Brain pericyte (primary cell): ENCODE results near the gene KCNAB3.

Experiments used
- DNase-seq: peaks from one replicate; pipeline ENCODE4 v3.0.0-alpha.2; 2012; ENCODE audit warnings: low read depth, low spot score

Gene KCNAB3

DNA sequence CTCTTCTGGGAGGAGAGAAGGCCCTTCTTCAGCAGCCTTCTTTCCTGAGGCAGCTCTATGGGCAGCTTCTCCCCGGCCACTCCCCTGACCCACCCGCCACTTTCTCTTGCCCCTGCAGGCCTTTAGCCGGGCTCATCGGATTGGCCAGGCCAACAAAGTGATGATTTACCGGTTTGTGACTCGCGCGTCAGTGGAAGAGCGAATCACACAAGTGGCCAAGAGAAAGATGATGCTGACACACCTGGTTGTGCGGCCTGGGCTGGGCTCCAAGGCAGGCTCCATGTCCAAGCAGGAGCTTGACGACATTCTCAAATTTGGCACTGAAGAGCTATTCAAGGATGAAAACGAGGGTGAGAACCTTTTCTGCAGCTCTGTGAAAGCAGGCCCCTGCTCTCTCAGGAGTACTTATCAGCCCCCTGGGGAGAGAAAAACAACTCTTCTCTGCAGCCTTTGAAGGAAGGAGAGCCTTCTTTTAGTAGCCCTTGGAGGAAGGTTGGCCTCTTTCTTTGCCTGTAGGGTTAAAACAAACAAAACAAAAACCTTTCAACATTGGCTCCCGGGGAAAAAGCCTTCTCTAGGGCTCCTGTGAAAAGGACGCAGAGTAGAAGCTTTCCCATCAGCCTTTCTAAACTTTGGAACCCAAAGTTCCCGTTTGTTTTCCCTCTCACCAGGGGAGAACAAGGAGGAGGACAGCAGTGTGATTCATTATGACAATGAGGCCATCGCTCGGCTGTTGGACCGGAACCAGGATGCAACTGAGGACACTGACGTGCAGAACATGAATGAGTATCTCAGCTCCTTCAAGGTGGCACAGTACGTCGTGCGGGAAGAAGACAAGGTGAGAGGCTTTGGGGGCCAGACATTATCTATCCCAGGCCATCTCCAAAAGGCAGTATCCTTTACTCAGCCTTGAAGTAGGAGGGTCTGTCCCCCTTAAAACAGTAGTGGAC lies 26.2 kb downstream of the KCNAB3 start:
- peak; percentile 83 for DNase-seq

DNA sequence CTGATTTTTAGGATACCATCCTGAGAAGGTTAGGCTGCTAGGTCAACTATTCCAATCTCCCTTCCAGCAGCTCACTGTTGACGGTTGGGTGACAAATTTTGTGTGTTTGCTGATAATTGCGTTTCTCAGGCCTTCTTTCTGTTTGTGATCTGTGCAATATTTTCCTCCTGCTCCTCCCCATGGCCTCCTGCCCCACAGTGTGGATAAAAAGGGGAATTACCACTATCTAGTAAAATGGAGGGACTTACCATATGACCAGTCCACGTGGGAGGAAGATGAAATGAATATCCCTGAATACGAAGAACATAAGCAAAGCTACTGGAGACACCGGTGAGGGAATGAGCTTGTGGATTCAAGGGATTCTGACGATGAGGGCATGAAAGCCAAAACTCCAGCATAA lies 31.9 kb downstream of the KCNAB3 start:
- no peak for DNase-seq

DNA sequence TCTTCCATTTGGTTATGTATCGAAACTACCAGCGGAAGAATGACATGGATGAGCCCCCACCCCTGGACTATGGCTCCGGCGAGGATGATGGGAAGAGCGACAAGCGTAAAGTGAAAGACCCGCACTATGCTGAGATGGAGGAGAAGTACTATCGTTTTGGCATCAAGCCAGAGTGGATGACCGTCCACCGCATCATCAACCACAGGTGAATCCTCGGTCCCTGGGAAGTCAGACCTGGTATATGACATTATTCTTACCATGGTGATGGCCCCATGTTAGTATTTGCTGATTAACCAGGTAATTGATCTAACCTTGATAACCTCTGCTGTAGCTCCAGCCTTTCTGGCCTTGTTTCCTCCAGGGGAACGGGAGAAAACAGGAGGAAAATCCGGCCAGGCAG lies 32.6 kb downstream of the KCNAB3 start:
- no peak for DNase-seq

DNA sequence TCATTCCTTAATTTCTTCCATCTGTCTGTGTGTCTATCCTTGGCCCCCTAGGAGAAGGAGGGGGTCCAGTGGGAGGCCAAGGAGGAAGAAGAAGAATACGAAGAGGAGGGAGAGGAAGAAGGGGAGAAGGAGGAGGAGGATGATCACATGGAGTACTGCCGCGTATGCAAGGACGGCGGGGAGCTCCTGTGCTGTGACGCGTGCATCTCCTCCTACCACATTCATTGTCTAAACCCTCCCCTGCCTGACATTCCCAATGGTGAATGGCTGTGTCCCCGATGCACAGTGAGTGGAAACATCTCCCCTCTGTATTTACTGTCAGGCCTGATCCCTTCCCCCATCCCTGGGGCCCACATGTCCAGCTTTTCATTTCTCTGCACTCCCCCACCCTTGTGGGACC lies 34.8 kb downstream of the KCNAB3 start:
- no peak for DNase-seq

DNA sequence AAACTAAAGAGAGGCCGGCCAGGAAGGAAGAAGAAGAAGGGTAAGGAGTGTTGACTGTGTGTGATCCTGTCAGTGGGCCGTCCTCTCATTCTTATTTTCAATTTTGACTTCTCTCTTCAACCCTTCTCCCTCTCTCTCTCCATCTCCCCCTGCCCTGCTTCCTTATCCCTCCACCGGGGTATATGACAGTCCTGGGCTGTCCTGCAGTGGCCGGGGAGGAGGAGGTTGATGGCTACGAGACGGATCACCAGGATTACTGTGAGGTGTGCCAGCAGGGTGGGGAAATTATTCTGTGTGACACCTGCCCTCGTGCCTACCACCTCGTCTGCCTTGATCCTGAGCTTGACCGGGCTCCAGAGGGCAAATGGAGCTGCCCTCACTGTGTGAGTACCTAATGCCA lies 35.4 kb downstream of the KCNAB3 start:
- no peak for DNase-seq

DNA sequence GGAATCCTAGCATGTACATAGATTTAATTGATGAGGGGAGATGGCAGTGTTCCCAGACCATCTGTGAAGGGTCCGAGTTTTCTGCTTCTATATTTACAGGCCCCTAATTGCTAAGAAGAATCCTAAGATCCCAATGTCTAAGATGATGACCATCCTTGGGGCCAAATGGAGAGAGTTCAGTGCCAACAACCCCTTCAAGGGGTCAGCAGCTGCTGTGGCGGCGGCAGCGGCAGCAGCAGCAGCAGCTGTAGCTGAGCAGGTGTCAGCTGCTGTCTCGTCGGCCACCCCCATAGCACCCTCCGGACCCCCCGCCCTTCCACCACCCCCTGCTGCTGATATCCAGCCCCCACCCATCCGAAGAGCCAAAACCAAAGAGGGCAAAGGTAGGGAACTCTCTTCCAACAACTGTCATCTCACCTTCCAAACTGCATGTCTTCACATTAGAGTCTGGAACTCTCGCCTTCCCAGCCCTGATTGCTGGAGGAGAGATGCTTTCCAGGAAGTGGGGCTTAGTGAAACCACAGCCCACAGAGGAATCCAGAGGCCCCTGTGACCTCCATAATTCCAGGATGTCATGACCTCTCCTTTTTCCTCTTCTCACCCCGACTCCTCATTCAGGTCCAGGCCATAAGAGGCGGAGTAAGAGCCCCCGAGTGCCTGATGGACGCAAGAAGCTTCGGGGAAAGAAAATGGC lies 36.3 kb downstream of the KCNAB3 start:
- no peak for DNase-seq

DNA sequence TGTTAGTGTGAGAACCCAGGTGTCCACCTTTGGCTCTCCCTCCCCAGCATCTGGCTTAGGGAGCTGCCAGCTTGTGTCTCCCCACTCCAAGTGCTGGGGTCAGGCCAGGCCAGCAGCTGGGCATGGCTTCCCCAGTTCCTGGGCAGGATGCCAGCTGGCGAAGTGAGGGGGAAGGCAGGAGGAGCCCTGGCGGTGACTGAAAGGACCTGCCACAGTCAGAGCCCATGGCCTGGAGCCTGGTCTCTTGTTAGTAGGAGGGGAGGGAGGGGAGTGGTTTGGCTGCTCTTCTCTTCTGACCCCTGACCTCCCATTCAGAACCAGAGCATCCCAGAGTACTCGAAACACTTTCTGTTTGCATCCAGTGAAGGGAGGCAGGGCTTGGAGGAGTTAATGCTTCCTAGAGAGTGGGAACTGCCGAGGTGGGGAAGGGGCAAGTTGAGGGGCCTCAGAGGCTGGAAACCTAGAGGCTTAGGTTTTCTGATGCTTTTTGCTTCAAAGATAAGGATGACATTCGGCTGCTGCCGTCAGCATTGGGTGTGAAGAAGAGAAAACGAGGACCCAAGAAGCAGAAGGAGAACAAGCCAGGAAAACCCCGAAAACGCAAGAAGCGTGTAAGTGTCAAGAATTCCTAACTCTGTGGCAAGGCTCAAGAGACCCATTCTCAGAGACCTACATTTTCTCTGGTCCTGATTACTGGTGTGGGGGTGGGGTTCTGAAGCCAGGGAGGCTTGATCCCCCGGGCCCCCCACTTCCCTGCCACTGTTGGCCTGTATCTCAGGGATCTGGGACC lies 40.3 kb downstream of the KCNAB3 start:
- DNase-seq, result peak; percentile 88

DNA sequence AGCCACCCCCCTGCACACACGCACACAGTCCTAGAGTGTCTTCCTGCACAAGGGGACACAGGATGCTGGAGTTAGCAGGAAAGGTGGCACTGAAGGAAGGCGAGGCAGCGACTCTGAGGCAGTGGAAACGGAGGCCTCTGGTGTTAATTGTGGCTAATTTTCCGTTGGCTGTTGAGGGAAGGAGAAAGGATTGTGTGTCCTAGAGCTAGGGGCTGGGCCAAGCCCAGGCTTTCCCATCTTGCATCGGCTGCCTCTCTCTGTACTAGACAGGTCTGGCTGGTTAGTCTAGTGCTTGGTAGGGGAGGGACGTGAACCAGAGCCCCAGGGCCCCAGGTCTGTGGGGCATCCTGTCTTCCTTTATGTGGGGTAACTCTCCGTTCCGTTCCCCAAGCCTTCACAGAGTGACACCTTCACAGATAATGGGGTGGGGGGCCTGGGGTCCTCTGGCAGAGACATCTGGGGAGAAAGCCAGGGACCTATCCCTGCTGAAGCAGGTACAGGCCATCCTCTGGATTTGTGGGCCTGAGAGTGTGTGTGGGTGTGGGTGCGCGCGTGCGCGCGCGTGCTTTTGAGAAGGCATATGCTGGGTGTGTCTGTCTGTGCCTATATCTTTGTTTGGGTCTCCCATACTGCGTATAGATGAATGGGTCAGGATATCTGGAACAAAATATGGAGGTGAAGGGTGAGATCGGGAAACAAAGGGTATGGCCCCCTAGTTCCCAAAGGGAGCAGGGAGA lies 41.3 kb downstream of the KCNAB3 start, which contains the start of gene CHD3:
Gene CHD3 (plus strand): TSS at position 606 of the 737 bp plus-strand sequence. CDS start 212 bp downstream, outside the sequence.
- no peak for DNase-seq

DNA sequence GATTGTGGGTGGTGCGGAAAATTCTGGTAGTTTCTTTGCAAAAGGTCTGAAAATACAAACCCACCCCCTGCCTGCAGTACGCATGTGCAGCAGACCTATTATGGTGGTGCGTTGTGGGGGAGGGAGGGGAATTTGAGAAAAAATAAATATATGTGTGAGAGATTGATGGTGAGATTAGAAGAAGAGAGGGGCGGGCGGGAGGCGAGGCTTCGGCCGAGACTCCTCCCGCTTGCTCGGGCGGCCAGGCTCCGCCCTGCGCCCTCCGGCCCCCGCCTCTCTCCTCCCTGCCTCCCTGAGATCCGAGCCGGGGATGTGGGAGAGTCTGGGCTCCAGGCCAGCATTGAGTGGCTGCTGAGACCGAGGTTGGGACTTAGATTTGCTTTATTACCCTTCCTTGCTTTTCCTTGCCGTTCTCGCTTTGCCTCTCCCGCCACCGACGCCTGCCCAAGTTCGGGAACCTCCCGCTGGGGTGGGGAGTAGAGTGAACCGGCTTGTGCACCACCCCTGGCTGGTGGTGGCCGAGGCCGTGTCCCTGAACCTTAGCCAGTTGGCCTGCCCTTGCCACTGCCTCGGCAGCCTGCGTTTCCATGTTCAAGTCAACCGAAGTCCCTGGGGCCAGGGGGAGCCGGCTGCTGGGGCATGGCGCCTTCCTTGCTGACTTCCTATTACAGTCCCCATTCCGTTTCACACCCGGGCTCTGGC lies 42.0 kb downstream of the KCNAB3 start:
- DNase-seq, result peak; percentile 96

DNA sequence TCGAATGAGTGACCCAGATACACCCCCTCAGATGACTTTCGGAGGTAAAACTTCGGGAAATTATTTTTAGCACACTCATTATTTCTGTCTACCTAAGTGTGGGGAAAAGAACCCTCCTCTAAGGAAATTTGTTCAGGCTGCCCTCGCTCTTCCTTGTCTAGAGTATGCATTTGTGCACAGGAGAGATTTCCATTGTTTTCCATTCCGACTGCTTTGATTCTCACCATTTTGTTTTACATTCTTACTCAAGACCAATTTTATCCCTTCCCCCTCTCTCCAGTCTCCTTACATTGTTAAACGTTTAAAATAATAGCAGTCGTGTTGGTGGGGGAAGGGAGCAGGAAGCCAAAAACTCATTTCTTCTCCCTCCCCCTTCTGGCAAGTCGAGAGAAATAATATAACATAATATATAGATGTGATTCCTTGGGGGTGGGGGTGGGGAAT lies 42.6 kb downstream of the KCNAB3 start:
- no peak for DNase-seq

DNA sequence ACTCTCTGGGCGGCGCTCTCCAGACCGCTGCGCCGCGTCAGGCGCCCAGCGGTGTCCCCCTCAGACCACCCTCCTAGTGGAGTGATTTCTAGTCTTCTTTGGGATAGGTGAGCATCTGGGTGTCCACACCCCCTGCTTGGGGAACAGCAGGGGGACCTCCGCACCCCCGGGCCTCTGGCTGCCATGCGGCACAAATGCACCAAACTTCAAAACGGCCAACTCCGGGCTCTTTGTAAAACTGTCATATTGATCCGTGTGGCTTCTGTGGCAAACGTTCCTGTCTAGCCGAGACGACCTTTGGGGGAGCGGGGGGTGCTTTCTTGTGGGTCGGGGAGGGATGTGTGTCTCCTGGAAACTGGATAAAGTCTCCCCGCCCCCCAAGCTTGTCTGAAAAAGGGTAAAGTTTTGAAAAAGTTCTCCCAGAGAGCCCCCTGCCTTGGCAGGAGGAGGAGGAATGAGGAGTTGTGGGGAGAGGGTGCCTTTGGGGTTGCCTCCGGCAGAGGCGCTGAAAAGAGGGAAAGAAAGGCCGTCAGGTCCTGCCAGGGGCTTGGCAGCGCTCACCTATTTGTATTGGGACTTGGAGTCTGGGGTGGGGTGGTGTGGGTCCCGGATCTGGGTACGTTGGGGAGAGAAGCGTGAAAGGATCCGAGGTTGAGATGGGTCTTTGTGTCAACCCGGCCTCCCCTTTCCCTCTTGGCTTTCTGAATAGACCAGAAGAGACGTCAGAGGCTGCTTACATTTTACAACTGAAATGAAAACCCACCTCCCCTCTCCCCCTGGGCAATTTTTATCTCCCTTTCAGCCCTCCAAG lies 43.2 kb downstream of the KCNAB3 start:
- no peak for DNase-seq

DNA sequence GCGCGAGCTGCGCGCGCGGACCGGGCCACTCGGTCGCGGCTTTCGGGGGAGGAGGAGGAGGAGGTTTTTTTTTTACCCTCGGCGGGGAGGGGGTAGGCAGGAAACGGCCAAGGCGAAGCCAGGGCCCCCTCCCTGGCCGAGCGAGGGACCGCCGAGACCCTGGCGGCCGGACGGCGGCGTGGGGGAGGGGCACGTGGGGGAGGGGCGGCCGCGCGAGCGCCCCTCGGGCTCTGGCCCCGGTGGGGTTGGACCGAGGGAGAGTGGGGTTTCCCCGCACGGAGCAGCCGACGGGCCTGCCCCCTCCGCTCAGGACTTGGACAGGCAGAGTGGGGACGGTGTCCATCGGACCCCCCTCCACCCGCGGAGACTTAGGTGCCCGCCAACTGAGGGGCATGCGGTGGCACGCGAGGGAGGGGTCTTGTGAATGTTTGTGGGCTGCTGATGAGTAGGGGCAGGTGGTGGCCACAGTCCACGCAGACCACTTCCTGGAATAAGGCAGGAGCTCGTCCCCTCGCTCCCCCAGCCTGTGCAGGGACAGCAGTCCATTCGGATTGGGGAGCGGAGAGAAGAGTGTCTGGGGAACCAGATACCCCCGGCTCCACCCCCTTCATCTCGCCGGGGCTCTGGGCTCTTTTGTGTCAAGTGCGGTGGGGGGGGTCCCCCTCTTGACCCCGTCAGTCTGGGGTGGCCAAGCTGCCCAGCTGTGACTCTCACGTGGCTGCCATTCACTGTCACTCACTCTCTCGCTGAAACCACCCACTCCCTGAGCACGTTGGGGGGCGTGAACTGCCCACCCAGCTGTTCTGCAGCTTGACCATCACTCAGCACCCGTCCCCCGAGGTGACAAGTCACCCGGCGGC lies 44.1 kb downstream of the KCNAB3 start:
- no peak for DNase-seq

DNA sequence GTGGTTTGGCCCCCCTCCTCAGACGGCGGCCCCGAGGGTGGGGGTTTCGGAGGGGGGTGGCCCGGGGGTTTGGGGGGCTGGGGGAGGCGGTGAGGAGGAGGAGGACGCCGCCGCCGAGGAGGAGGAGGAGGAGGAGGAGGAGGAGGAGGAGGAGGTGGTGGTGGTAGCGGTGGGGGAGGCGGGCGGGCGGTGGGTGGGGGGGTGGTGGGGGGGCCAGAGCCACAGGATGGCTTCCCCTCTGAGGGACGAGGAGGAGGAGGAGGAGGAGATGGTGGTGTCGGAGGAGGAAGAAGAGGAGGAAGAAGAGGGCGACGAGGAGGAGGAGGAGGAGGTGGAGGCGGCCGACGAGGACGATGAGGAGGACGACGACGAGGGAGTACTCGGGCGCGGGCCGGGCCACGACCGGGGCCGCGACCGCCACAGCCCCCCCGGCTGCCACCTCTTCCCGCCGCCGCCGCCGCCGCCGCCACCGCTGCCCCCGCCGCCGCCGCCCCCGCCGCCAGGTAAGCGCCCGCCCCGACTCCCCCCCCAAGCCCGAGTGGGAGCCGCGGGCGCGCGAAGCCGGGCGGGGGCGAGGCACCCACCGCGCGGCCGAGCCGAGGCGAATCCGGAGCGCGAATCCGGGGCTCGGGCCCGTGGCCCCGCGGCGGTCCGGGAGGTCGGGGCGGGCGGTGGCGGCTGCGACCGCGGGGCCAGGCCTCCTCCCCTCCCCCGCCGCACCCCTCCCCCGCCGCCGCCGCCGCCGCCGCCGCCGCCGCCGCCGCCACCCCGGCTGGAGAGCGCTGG lies 44.9 kb downstream of the KCNAB3 start:
- no peak for DNase-seq

DNA sequence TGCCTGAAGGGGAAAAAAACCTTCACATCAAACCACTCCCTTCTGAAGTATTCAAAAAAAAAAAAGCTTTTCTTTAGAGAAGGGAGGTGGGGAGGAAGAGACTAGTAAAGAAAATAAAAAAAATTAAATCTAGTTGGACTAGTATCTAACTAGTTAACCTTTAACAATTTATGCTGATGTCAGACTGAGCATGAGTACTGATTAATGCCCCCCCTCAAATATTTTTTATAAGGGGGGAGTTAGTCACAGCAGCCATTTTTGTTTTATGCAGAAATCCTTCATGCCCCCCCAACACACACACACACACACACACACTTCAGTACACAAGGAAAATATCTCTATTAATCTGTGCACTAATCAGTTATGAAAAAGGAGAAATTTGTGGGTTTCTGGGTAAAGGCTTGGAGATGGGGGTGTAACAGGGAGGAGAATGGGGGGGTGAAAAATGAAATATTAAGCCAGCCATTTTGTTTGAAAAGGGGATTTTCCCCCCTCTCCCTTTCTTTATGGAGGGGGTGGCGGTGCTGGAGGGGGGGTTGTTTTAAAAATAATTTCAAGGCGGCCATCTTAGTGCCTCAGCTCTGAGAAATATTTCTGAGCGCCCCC lies 45.8 kb downstream of the KCNAB3 start:
- DNase-seq, result no peak

DNA sequence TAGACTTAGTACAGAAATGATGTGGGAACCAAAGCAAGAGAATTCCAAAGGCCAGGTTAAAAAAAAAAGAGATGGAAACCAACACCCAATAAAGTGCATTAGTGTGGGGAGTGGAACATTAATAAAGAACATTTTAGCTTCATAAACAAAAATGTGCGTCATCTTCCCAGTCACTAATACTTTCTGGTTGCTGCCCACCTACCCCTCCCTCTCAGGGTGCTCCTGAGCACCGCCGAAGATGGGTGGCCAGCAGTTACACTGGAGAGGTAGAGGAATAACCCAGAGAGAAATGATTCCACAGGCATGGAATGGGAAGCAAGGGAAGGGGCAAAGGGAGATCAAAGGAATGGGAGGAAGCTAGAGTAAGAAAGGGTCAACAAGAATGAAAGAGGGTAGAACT lies 47.0 kb downstream of the KCNAB3 start:
- no peak for DNase-seq

DNA sequence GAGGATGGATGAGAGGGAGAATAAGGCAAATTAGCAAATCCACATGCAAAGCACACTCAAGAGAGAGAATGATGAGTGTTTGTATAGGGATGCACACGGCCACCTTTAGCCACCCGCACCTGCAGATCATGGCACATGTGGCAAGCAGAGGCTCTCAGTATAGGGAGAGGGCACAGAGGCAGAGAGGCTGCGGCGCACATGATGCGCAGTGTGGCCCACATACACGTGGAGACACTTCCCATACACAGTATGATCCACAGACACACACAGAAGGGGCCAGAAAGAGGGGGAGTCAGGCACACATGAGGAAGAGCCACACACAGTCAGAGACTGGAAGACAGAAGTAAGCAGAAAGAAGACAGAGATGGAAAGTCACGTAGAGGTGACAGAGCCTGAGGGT lies 47.6 kb downstream of the KCNAB3 start:
- no peak for DNase-seq

DNA sequence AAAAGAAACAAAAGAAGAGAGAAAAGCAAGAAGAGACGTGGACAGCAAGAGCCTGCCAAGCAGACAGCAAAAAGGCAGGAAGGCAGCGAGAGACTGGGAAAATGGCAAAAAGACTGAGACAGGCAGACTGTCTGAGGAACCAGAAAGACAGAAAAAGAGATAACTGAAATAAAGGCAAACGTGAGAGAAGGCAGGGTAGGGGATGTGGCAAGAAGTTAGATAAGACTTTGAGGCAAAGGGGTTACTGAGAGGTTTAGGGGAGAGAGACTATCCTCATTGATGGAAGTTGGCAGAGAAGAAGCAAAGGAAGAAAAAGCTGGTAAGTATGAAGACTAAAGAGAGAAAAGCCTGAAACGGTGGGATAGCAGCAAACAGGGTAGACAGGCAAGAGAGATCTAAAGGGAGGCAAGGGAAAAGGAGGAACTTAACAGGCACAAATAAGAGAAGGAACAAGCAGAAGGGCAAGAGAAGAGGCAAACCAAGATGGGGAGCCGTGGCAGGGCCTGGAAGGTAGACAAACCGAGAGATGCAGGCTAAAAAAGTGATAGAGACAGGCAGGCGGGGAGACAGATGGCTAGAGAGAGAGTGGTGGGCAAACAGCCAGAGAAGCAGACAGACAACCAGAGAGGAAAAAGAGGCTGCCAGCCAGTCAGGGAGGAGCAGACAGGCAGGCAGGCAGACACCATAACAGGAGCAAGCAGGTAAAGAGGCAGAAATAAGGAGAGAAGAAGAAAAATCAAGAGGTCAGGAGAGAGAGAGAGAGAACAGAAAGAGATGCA lies 48.2 kb downstream of the KCNAB3 start:
- no peak for DNase-seq
